ENCODE data around the gene PEX11A.

PEX11A gene

DNA sequence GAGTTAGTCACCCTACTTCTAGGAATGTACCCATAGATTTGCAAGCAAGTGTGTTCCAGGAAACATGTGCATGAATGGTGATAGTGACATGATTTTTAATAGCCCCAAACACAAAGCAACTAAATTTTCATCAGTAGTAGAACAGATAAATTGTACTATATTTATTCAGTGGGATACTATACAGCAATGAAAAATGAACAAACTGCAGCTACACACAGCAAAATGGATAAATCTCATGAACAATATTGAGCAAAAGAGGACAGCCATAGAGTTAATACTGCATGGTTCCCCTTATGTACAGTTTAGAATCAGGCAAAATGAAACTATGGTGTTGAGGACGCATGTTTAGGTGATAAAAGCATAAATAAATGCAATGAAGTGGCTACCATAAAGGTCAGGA lies 34.5 kb upstream of the PEX11A start:
- no peak overlapping the region for H3K4me3 ChIP-seq (ENCODE audit: control insufficient read depth in 1 of 7, extremely low read depth in 1 of 7, insufficient read depth in 4 of 7, low read depth in 2 of 7, low read length in 6 of 7)
- POLR2A ChIA-PET: interaction anchor here (0.6 kb wide), 1 partner anchor 118 kb away, joined by 3 read pairs; no protein-coding TSS in a partner anchor
- CTCF ChIA-PET: no interaction called here

DNA sequence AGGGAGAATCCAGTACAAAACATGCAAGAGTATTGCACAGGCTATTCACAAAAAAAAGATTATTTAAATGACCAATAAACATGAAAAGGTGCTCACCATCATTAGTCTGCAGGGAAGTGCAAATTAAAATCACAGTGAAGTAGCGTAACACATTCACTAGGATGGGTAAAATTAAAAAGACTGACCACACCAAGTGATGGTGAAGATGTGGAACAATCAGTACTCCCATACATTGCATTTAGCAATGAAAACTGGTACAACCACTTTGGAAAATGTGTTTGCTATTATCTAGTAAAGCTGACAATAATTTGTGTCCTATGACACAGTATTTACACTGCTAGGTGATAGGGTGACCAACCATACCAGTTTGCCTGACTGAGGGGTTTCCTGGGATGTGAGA lies 34.1 kb upstream of the PEX11A start:
- peaks cover 0 to 15% (median 5%) of the 10 kb centered on the region in 5 experiments for H3K9me3 ChIP-seq (ENCODE audit: control extremely low read depth in 1 of 5, control insufficient read depth in 4 of 5, insufficient read depth in 2 of 5, low read depth in 1 of 5, low read length in 4 of 5)
- ChIA-PET POLR2A (no interaction called here), CTCF (no interaction called here)
- WGBS (ENCODE audit: insufficient coverage): 100% methylated on average over 1 of the region's 1 CpG
- no peak for DNase-seq
- H3K36me3 ChIP-seq (ENCODE audit: control insufficient read depth in 4 of 4, insufficient read depth in 4 of 4, low read length in 3 of 4): no peaks in the 10 kb centered on the region
- H3K27me3 ChIP-seq (replicated peaks in 2 of 5; ENCODE audit: control insufficient read depth in 4 of 5, insufficient read depth in 5 of 5, low read length in 4 of 5): peaks cover 0 to 2% (median 0%) of the 10 kb centered on the region in 5 experiments
- no peaks in the 10 kb centered on the region for H3K4me1 ChIP-seq (ENCODE audit: control extremely low read depth in 1 of 4, control insufficient read depth in 4 of 4, insufficient read depth in 4 of 4, low read length in 3 of 4)
- H3K4me3 ChIP-seq (ENCODE audit: control insufficient read depth in 1 of 7, extremely low read depth in 1 of 7, insufficient read depth in 4 of 7, low read depth in 2 of 7, low read length in 6 of 7): no peak overlapping the region
- no peak overlapping the region for H3K27ac ChIP-seq (ENCODE audit: insufficient read depth in 1 of 2, low read depth in 1 of 2, low read length in 2 of 2, poor library complexity in 1 of 2, severe bottlenecking in 2 of 2)

More for the DNA sequence above, 34.5 kb upstream of the PEX11A start:
- Histone ChIP-seq H3K27ac (ENCODE audit: insufficient read depth in 1 of 2, low read depth in 1 of 2, low read length in 2 of 2, poor library complexity in 1 of 2, severe bottlenecking in 2 of 2) (no peak overlapping the region), H3K9me3 (ENCODE audit: control extremely low read depth in 1 of 5, control insufficient read depth in 4 of 5, insufficient read depth in 2 of 5, low read depth in 1 of 5, low read length in 4 of 5) (peaks cover 0 to 15% (median 5%) of the 10 kb centered on the region in 5 experiments), H3K27me3 (replicated peaks in 2 of 5; ENCODE audit: control insufficient read depth in 4 of 5, insufficient read depth in 5 of 5, low read length in 4 of 5) (peaks cover 0 to 2% (median 0%) of the 10 kb centered on the region in 5 experiments), H3K36me3 (ENCODE audit: control insufficient read depth in 4 of 4, insufficient read depth in 4 of 4, low read length in 3 of 4) (no peaks in the 10 kb centered on the region), H3K4me1 (ENCODE audit: control extremely low read depth in 1 of 4, control insufficient read depth in 4 of 4, insufficient read depth in 4 of 4, low read length in 3 of 4) (no peaks in the 10 kb centered on the region)
- WGBS (ENCODE audit: insufficient coverage): 100% methylated on average over 1 of the region's 1 CpG
- DNase-seq: no peak

DNA sequence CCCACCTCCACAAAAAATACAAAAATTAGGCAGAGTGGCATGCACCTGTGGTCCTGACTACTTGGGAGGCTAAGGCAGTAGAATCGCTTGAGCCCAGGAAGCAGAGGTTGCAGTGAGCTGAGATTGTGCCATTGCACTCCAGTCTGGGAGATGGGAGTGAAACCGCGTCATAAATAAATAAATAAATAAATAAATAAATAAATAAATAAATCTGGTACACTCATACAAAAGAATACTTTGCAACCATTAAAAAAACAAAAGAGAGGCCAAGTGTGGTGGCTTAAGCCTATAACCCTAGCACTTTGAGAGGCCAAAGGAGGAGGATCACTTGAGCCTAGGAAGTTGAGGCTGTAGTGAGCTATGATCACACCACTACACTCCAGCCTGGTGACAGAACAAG lies 32.5 kb upstream of the PEX11A start:
- POLR2A ChIA-PET: no interaction called here

DNA sequence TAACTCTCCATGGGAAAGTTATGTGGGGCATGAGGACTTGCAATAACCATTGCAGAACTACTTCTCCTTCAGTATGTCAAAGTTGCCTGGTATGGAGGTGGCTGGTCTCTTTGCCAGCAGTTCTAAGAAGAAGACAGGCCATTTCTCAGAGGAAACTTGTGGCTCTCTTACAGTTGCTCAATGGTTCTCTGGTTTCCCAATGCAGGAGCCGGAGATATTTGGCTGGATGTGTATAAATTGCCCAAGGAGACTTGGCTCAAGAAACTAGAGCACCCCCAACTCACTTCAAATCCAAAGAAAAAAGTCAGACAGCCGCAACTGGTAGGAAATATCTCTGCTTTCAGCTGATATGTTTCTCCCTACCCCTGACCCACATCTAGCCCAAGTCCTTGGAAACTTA lies 24.2 kb upstream of the PEX11A start:
- DNase-seq: no peak
- WGBS (ENCODE audit: insufficient coverage): no CpG with 5 or more reads among the region's 2 CpGs
- ChIA-PET CTCF (no interaction called here), POLR2A (no interaction called here)
- Histone ChIP-seq H3K4me1 (ENCODE audit: control extremely low read depth in 1 of 4, control insufficient read depth in 4 of 4, insufficient read depth in 4 of 4, low read length in 3 of 4) (no peaks in the 10 kb centered on the region), H3K27ac (ENCODE audit: insufficient read depth in 1 of 2, low read depth in 1 of 2, low read length in 2 of 2, poor library complexity in 1 of 2, severe bottlenecking in 2 of 2) (no peak overlapping the region), H3K36me3 (ENCODE audit: control insufficient read depth in 4 of 4, insufficient read depth in 4 of 4, low read length in 3 of 4) (no peaks in the 10 kb centered on the region), H3K4me3 (ENCODE audit: control insufficient read depth in 1 of 7, extremely low read depth in 1 of 7, insufficient read depth in 4 of 7, low read depth in 2 of 7, low read length in 6 of 7) (no peak overlapping the region), H3K9me3 (ENCODE audit: control extremely low read depth in 1 of 5, control insufficient read depth in 4 of 5, insufficient read depth in 2 of 5, low read depth in 1 of 5, low read length in 4 of 5) (peaks cover 0 to 3% (median 0%) of the 10 kb centered on the region in 5 experiments), H3K27me3 (replicated peaks in 2 of 5; ENCODE audit: control insufficient read depth in 4 of 5, insufficient read depth in 5 of 5, low read length in 4 of 5) (peaks cover 0 to 3% (median 0%) of the 10 kb centered on the region in 5 experiments)

More for the DNA sequence above, 32.5 kb upstream of the PEX11A start:
- WGBS (ENCODE audit: insufficient coverage): no CpG with 5 or more reads among the region's 3 CpGs
- CTCF ChIA-PET: interaction anchor here (1.2 kb wide), 1 partner anchor 14 kb away, joined by 3 read pairs; no protein-coding TSS in a partner anchor
- H3K9me3 ChIP-seq (ENCODE audit: control extremely low read depth in 1 of 5, control insufficient read depth in 4 of 5, insufficient read depth in 2 of 5, low read depth in 1 of 5, low read length in 4 of 5): peaks cover 0 to 15% (median 5%) of the 10 kb centered on the region in 5 experiments
- no peaks in the 10 kb centered on the region for H3K4me1 ChIP-seq (ENCODE audit: control extremely low read depth in 1 of 4, control insufficient read depth in 4 of 4, insufficient read depth in 4 of 4, low read length in 3 of 4)
- H3K36me3 ChIP-seq (ENCODE audit: control insufficient read depth in 4 of 4, insufficient read depth in 4 of 4, low read length in 3 of 4): no peaks in the 10 kb centered on the region
- H3K4me3 ChIP-seq (ENCODE audit: control insufficient read depth in 1 of 7, extremely low read depth in 1 of 7, insufficient read depth in 4 of 7, low read depth in 2 of 7, low read length in 6 of 7): no peak overlapping the region
- H3K27ac ChIP-seq (ENCODE audit: insufficient read depth in 1 of 2, low read depth in 1 of 2, low read length in 2 of 2, poor library complexity in 1 of 2, severe bottlenecking in 2 of 2): no peak overlapping the region
- no peak for DNase-seq
- H3K27me3 ChIP-seq (replicated peaks in 2 of 5; ENCODE audit: control insufficient read depth in 4 of 5, insufficient read depth in 5 of 5, low read length in 4 of 5): peaks cover 0 to 2% (median 0%) of the 10 kb centered on the region in 5 experiments

DNA sequence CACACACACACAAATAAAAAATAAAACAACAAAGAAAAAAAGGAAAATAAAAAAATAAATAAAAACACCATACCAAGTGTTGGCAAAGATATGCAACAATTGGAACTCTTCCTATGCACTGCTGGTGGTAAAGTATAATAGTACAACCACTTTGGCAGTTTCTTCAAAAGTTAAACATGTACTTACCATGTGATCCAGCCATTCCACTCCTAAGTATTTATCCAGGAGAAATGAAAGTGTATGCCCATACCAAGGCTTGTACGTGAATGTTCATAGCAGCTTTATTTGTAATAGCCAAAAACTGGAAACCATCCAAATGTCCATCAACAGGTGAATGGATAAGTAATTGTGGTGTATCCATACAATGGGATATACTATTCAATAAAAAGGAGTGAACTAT lies 17.0 kb upstream of the PEX11A start:
- H3K4me3 ChIP-seq (ENCODE audit: control insufficient read depth in 1 of 7, extremely low read depth in 1 of 7, insufficient read depth in 4 of 7, low read depth in 2 of 7, low read length in 6 of 7): no peak overlapping the region
- no CpG with 5 or more reads among the region's 1 CpG for WGBS (ENCODE audit: insufficient coverage)
- H3K9me3 ChIP-seq (ENCODE audit: control extremely low read depth in 1 of 5, control insufficient read depth in 4 of 5, insufficient read depth in 2 of 5, low read depth in 1 of 5, low read length in 4 of 5): peaks cover 0 to 3% (median 0%) of the 10 kb centered on the region in 5 experiments
- H3K36me3 ChIP-seq (ENCODE audit: control insufficient read depth in 4 of 4, insufficient read depth in 4 of 4, low read length in 3 of 4): no peaks in the 10 kb centered on the region
- ChIA-PET CTCF (no interaction called here), POLR2A (no interaction called here)
- H3K27ac ChIP-seq (ENCODE audit: insufficient read depth in 1 of 2, low read depth in 1 of 2, low read length in 2 of 2, poor library complexity in 1 of 2, severe bottlenecking in 2 of 2): no peak overlapping the region
- H3K4me1 ChIP-seq (ENCODE audit: control extremely low read depth in 1 of 4, control insufficient read depth in 4 of 4, insufficient read depth in 4 of 4, low read length in 3 of 4): no peaks in the 10 kb centered on the region
- peaks cover 0 to 3% (median 0%) of the 10 kb centered on the region in 5 experiments for H3K27me3 ChIP-seq (replicated peaks in 2 of 5; ENCODE audit: control insufficient read depth in 4 of 5, insufficient read depth in 5 of 5, low read length in 4 of 5)
- DNase-seq: no peak

DNA sequence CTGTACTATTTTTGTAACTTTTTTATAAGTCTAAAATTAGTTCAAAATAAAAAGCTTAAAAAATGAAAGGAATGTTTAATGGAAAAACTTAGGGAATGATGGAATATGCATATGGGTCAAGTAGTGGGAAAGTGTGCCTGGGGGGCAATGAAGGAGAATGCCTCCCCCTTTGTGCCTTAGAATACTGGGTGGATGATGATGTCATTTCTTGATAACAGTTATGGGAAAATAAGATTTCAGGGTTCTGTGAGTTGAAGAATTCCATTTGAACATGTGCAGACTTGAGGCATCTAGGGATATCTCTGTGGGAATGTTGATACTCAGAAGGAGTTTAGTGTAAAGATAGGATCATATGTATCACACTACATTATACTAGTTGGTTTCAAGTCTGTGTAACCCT lies 13.9 kb upstream of the PEX11A start:
- H3K9me3 ChIP-seq (ENCODE audit: control extremely low read depth in 1 of 5, control insufficient read depth in 4 of 5, insufficient read depth in 2 of 5, low read depth in 1 of 5, low read length in 4 of 5): no peaks in the 10 kb centered on the region
- CTCF ChIA-PET: interaction anchor here (0.9 to 2.0 kb wide), 4 partner anchors 13 to 159 kb away, joined by 3 to 4 read pairs (median 3); no protein-coding TSS in a partner anchor
- POLR2A ChIA-PET: no interaction called here

DNA sequence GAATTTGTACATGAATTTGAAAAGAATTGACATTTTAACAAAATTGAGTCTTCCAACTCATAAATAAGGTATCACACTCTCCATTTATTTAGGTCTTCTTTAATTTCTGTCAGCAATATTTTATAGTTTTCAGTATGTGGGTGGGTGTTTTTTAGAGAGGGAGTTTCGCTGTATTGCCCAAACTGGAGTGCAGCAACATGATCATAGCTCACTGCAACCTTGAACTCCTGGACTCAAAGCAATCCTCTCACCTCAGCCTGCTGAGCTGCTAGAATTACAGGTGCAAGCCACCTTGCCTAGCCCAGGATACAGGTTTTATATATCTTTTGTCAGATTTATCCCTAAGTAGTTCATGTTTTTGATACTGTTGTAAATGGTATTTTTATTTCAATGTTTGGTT lies 4.6 kb upstream of the PEX11A start:
- no peak for DNase-seq
- Histone ChIP-seq H3K9me3 (ENCODE audit: control extremely low read depth in 1 of 5, control insufficient read depth in 4 of 5, insufficient read depth in 2 of 5, low read depth in 1 of 5, low read length in 4 of 5) (no peaks in the 10 kb centered on the region), H3K36me3 (ENCODE audit: control insufficient read depth in 4 of 4, insufficient read depth in 4 of 4, low read length in 3 of 4) (no peaks in the 10 kb centered on the region), H3K4me1 (ENCODE audit: control extremely low read depth in 1 of 4, control insufficient read depth in 4 of 4, insufficient read depth in 4 of 4, low read length in 3 of 4) (peaks cover 0 to 9% (median 4%) of the 10 kb centered on the region in 4 experiments), H3K4me3 (ENCODE audit: control insufficient read depth in 1 of 7, extremely low read depth in 1 of 7, insufficient read depth in 4 of 7, low read depth in 2 of 7, low read length in 6 of 7) (no peak overlapping the region), H3K27me3 (replicated peaks in 2 of 5; ENCODE audit: control insufficient read depth in 4 of 5, insufficient read depth in 5 of 5, low read length in 4 of 5) (no peaks in the 10 kb centered on the region), H3K27ac (ENCODE audit: insufficient read depth in 1 of 2, low read depth in 1 of 2, low read length in 2 of 2, poor library complexity in 1 of 2, severe bottlenecking in 2 of 2) (no peak overlapping the region)
- WGBS (ENCODE audit: insufficient coverage): no CpG with 5 or more reads among the region's 1 CpG
- ChIA-PET CTCF (no interaction called here), POLR2A (no interaction called here)

More for the DNA sequence above, 13.9 kb upstream of the PEX11A start:
- Histone ChIP-seq H3K4me1 (ENCODE audit: control extremely low read depth in 1 of 4, control insufficient read depth in 4 of 4, insufficient read depth in 4 of 4, low read length in 3 of 4) (no peaks in the 10 kb centered on the region), H3K27ac (ENCODE audit: insufficient read depth in 1 of 2, low read depth in 1 of 2, low read length in 2 of 2, poor library complexity in 1 of 2, severe bottlenecking in 2 of 2) (no peak overlapping the region), H3K36me3 (ENCODE audit: control insufficient read depth in 4 of 4, insufficient read depth in 4 of 4, low read length in 3 of 4) (no peaks in the 10 kb centered on the region), H3K27me3 (replicated peaks in 2 of 5; ENCODE audit: control insufficient read depth in 4 of 5, insufficient read depth in 5 of 5, low read length in 4 of 5) (peaks cover 0 to 3% (median 0%) of the 10 kb centered on the region in 5 experiments), H3K4me3 (ENCODE audit: control insufficient read depth in 1 of 7, extremely low read depth in 1 of 7, insufficient read depth in 4 of 7, low read depth in 2 of 7, low read length in 6 of 7) (no peak overlapping the region)
- no peak for DNase-seq

Measured in common myeloid progenitor, CD34-positive (primary cell).